Measurements from ENCODE around the gene SCARB1.

Gene SCARB1

DNA sequence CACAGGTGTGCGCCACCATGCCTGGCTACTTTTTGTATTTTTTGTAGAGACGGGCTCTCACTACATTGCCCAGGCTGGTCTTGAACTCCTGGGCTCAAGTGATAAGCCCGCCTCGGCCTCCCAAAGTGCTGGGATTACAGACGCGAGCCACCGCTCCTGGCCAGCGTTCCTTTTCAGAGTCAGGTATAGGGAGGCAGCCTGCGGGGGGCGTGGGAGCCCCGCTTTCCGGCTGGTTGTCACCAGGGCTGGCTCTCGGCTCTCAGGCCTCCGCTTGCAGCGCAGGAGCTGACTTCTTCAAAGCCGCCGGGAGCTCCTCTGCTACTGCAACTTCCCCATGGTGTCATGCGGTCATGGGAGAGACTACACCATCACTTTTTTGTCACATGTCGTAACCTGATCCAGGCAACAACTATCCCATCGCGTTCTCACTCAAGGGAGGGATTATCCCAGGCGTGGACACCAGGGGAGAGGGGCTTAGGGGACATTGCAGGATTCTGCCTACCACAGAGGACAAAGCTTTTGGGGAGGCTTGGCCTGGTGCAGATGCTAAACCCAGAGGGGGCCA lies 129.4 kb downstream of the SCARB1 start:
- Mint-ChIP-seq H3K9me3 (peaks cover 15% of the 10 kb centered on the region), H3K4me1 (peaks cover 50% of the 10 kb centered on the region), H3K27me3 (ENCODE audit: low read depth, poor library complexity) (peaks cover 32% of the 10 kb centered on the region), H3K27ac (peak overlapping the region; percentile 93), H3K36me3 (ENCODE audit: low read depth) (no peaks in the 10 kb centered on the region), H3K4me3 (peak overlapping the region; percentile 25)
- DNase-seq: peak; percentile 70
- TF ChIP-seq, protein P1, sequence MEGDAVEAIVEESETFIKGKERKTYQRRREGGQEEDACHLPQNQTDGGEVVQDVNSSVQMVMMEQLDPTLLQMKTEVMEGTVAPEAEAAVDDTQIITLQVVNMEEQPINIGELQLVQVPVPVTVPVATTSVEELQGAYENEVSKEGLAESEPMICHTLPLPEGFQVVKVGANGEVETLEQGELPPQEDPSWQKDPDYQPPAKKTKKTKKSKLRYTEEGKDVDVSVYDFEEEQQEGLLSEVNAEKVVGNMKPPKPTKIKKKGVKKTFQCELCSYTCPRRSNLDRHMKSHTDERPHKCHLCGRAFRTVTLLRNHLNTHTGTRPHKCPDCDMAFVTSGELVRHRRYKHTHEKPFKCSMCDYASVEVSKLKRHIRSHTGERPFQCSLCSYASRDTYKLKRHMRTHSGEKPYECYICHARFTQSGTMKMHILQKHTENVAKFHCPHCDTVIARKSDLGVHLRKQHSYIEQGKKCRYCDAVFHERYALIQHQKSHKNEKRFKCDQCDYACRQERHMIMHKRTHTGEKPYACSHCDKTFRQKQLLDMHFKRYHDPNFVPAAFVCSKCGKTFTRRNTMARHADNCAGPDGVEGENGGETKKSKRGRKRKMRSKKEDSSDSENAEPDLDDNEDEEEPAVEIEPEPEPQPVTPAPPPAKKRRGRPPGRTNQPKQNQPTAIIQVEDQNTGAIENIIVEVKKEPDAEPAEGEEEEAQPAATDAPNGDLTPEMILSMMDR (IDR thresholded peaks at IDR 0.05): peak; percentile 49

DNA sequence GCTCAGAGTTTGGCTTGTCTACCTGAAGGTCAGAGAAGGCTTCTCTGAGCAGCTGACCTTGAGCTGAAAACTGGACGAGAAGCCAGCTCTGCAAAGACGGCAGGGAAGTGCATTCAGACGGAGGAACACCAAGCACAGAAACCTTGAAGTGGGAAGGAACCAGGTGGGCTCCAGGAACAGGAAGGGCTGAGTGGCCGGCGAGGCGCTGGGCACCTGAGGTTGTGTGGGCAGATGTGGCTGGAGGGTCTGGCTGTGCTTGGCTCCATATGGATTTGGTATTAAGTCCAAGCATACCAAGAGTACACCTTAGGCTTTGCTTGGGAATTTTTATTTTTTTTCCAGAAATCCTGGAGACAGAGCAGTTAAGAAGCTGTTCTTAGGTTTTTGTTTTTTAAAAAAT lies 130.6 kb downstream of the SCARB1 start:
- H3K9me3 Mint-ChIP-seq: peaks cover 15% of the 10 kb centered on the region
- DNase-seq: no peak
- peaks cover 32% of the 10 kb centered on the region for H3K27me3 Mint-ChIP-seq (ENCODE audit: low read depth, poor library complexity)
- no peak overlapping the region for H3K4me3 Mint-ChIP-seq
- H3K36me3 Mint-ChIP-seq (ENCODE audit: low read depth): no peaks in the 10 kb centered on the region
- H3K27ac Mint-ChIP-seq: no peak overlapping the region
- TF ChIP-seq, protein P1 (IDR thresholded peaks at IDR 0.05): no peak
- H3K4me1 Mint-ChIP-seq: peaks cover 40% of the 10 kb centered on the region

DNA sequence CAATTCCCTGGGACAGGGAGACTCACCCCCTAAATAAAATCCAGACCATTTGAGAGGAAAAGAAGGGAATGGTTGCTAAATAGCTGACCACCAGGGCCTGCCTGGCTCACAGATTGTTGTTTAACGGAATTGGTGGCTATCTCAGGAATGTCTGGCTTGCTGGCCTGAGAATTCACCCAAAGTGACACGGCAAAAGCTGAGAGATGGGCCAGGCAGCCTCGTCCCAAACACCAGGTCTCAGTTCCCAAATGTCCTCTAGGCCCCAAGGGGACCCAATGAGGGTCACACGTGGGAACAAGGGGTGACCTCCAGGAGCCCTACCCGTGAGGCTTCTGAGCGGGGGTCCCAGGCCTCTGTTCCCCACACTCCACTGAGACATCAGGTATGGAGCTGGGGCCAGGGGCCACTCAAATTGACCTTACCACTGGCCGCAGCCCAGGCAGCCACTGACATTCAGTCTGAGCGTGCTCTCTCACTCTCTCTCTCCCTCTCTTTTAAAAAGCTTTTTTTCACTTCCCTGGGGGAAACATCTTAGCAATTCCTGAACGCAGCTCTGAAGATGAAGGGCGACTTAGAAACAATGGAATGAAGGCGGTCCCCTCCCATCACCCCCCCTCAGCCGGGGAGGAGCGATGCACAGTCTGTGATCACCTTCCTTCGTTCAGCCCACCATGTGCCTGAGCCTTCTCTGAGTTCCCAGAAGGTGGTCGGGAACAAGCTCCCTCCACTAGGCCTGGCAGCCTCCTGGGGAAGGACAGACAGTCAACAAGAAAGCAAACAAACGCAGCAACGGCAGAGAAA lies 131.2 kb downstream of the SCARB1 start:
- Mint-ChIP-seq H3K9me3 (peaks cover 15% of the 10 kb centered on the region), H3K4me3 (no peak overlapping the region), H3K4me1 (peaks cover 38% of the 10 kb centered on the region), H3K36me3 (ENCODE audit: low read depth) (no peaks in the 10 kb centered on the region), H3K27ac (no peak overlapping the region), H3K27me3 (ENCODE audit: low read depth, poor library complexity) (peaks cover 32% of the 10 kb centered on the region)
- DNase-seq: no peak
- TF ChIP-seq, protein P1 (IDR thresholded peaks at IDR 0.05): no peak

DNA sequence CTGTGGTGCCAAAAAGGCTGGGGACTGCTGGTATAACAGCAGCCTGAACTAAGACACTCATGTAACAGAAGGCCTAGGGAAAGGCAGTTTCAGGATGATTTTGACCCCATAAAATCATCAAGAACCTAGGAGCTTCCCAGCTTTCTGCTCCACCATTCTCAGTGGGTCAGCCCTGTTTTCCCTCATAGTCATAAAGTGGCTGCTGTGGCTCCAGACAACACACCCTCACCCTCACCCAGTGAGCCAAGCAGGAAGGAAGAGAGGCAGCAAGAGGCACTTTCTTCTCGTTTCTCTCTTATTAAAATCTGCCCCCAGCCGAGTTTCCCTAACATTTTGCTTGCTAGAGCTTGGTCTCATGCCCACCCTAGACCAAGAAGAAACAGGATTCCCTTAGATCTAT lies 131.8 kb downstream of the SCARB1 start:
- no peak for DNase-seq
- no peak overlapping the region for H3K4me3 Mint-ChIP-seq
- H3K9me3 Mint-ChIP-seq: peaks cover 15% of the 10 kb centered on the region
- H3K36me3 Mint-ChIP-seq (ENCODE audit: low read depth): no peaks in the 10 kb centered on the region
- peaks cover 38% of the 10 kb centered on the region for H3K4me1 Mint-ChIP-seq
- no peak overlapping the region for H3K27ac Mint-ChIP-seq
- H3K27me3 Mint-ChIP-seq (ENCODE audit: low read depth, poor library complexity): peaks cover 26% of the 10 kb centered on the region
- TF ChIP-seq, protein P1 (IDR thresholded peaks at IDR 0.05): no peak

DNA sequence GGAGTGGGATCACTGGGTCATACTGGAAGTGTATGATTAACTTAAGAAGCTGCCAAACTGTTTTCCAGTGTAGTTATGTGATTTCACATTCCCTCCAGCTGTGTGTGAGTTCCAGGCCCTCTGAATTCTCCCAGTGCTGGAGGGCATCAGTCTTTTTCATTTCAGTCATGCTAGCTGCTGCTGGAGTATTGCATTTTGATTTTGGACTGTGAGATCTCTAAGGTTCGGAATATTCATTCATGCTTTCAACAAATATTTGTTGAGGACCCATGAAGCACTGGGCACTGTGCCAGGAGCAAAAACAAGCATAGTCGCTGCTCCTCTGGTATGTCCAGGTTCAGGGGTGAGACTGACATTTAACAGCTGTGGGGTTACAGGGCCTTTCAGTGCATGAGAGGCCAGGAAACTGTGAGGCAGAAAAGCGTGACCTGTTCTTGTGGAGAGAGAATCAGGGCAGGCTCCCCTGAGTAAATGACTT lies 133.2 kb downstream of the SCARB1 start:
- H3K27me3 Mint-ChIP-seq (ENCODE audit: low read depth, poor library complexity): peaks cover 31% of the 10 kb centered on the region
- DNase-seq: no peak
- H3K4me3 Mint-ChIP-seq: no peak overlapping the region
- H3K27ac Mint-ChIP-seq: no peak overlapping the region
- peaks cover 15% of the 10 kb centered on the region for H3K9me3 Mint-ChIP-seq
- peaks cover 38% of the 10 kb centered on the region for H3K4me1 Mint-ChIP-seq
- H3K36me3 Mint-ChIP-seq (ENCODE audit: low read depth): no peaks in the 10 kb centered on the region
- TF ChIP-seq, protein P1 (IDR thresholded peaks at IDR 0.05): no peak
